ENCODE data around the gene ANO3. TPM values are rescaled to one million over a fixed set of nuclear protein-coding genes. Genes with fewer than 3 reads are reported as not detected.

Gene ANO3
- total RNA-seq, 1 donor from 2014 or later = 0.27 TPM

- H3K27ac ChIP-seq = no peak overlapping the region
- DNase-seq (no peak), ATAC-seq (no peak)
- H3K36me3 ChIP-seq = no peaks in the 10 kb centered on the region
- H3K27me3 ChIP-seq (ENCODE audit: low read depth) = no peaks in the 10 kb centered on the region
- no peaks in the 10 kb centered on the region for H3K9me3 ChIP-seq
- H3K4me3 ChIP-seq = no peak overlapping the region
- no peak for TF ChIP-seq CTCF (IDR thresholded peaks at IDR 0.05)
- H3K4me1 ChIP-seq = no peaks in the 10 kb centered on the region
- intact Hi-C loops (cut with DNase I) = no loop called here
These were observed 364.4 kb downstream of the ANO3 start for GRCh38 chr11:26696330-26696729.

- no peak for ATAC-seq
- intact Hi-C loops (cut with DNase I) = no loop called here
- DNase-seq = no peak
- no peaks in the 10 kb centered on the region for H3K36me3 ChIP-seq
- H3K4me1 ChIP-seq = no peaks in the 10 kb centered on the region
- TF ChIP-seq CTCF (IDR thresholded peaks at IDR 0.05) = no peak
- H3K27ac ChIP-seq = no peak overlapping the region
- H3K9me3 ChIP-seq = no peaks in the 10 kb centered on the region
- no peaks in the 10 kb centered on the region for H3K27me3 ChIP-seq (ENCODE audit: low read depth)
- no peak overlapping the region for H3K4me3 ChIP-seq
These were observed 366.3 kb downstream of the ANO3 start for GRCh38 chr11:26698224-26698623.

- Histone ChIP-seq H3K4me3 (no peak overlapping the region), H3K36me3 (no peaks in the 10 kb centered on the region), H3K9me3 (no peaks in the 10 kb centered on the region), H3K4me1 (no peaks in the 10 kb centered on the region), H3K27ac (no peak overlapping the region), H3K27me3 (ENCODE audit: low read depth) (no peaks in the 10 kb centered on the region)
- no peak for DNase-seq
- TF ChIP-seq CTCF (IDR thresholded peaks at IDR 0.05) = no peak
- intact Hi-C loops (cut with DNase I) = no loop called here
- ATAC-seq = no peak
These were observed 368.8 kb downstream of the ANO3 start for GRCh38 chr11:26700574-26701235.

GRCh38 chr11:26702406-26702805, 370.5 kb downstream of the ANO3 start:
- Histone ChIP-seq H3K4me3 (no peak overlapping the region), H3K4me1 (no peaks in the 10 kb centered on the region), H3K27ac (no peak overlapping the region), H3K27me3 (ENCODE audit: low read depth) (no peaks in the 10 kb centered on the region), H3K36me3 (no peaks in the 10 kb centered on the region), H3K9me3 (no peaks in the 10 kb centered on the region)
- DNase-seq (no peak), ATAC-seq (no peak)
- TF ChIP-seq CTCF (IDR thresholded peaks at IDR 0.05) = no peak
- intact Hi-C loops (cut with DNase I) = no loop called here

GRCh38 chr11:26703411-26704191, 371.7 kb downstream of the ANO3 start:
- Histone ChIP-seq H3K9me3 (no peaks in the 10 kb centered on the region), H3K36me3 (no peaks in the 10 kb centered on the region), H3K4me3 (no peak overlapping the region), H3K27ac (no peak overlapping the region), H3K27me3 (ENCODE audit: low read depth) (no peaks in the 10 kb centered on the region), H3K4me1 (no peaks in the 10 kb centered on the region)
- DNase-seq = no peak
- ATAC-seq = no peak
- TF ChIP-seq CTCF (IDR thresholded peaks at IDR 0.05) = no peak
- intact Hi-C loops (cut with DNase I) = no loop called here
